ENCODE results near the gene NTSR1. TPM values are rescaled to one million over a fixed set of nuclear protein-coding genes. Genes with fewer than 3 reads are reported as not detected.

NTSR1 gene
- 0.39 TPM in 1 of 2 replicates, not detected in the other for total RNA-seq

GRCh38 chr20:62708591-62709536 lies at the start of gene NTSR1:
Gene NTSR1, plus strand, starts transcription at chr20:62708836. Its CDS starts 372 bp downstream, at chr20:62709208.

GRCh38 chr20:62804627-62805154 lies 96.1 kb downstream of the NTSR1 start, which contains the start of gene OGFR:
Gene OGFR, plus strand, starts transcription at chr20:62804835. Its CDS starts 25 bp downstream, at chr20:62804860.

Other genes starting within 250 kb of the NTSR1 start
- 0.32 TPM in 1 of 2 replicates, not detected in the other for gene GATA5, start 232.8 kb upstream of the NTSR1 start, total RNA-seq
- not detected in 2 replicates for gene SLCO4A1, start 66.3 kb upstream of the NTSR1 start, total RNA-seq
- 18.8 and 19.8 TPM in 2 replicates for gene MRGBP, start 87.6 kb downstream of the NTSR1 start, total RNA-seq
- 47.2 and 48.7 TPM in 2 replicates for gene OGFR, start 96.0 kb downstream of the NTSR1 start, total RNA-seq
- gene COL9A3, start 108.2 kb downstream of the NTSR1 start, total RNA-seq = 1.3 and 44.4 TPM in 2 replicates
- gene TCFL5, start 153.0 kb downstream of the NTSR1 start, total RNA-seq = 8.0 and 15.4 TPM in 2 replicates
- 28.4 and 40.6 TPM in 2 replicates for gene DIDO1, start 217.7 kb downstream of the NTSR1 start, total RNA-seq
- 21.1 and 23.7 TPM in 2 replicates for gene GID8, start 229.3 kb downstream of the NTSR1 start, total RNA-seq
- gene SLC17A9, start 243.9 kb downstream of the NTSR1 start, total RNA-seq = 3.0 and 17.1 TPM in 2 replicates